H54 (cell line): ENCODE data around the gene IGF2.
"Not testable (repeated sequence)": the region's sequence is repeated elsewhere in the genome, so short reads cannot be mapped to it uniquely, and the experiment has no call there.

Experiments
- DNase-seq: peaks from one replicate; pipeline ENCODE4 v3.0.0; 2011; ENCODE audit warnings: low spot score, mixed read lengths; ENCODE audit not compliant: insufficient read length
- FAIRE-seq: peaks from 3 replicates; lab custom pipeline; 2011; peaks lifted over from hg19 to GRCh38; lab: Jason Lieb, UNC
- POLR2A ChIP-seq: IDR thresholded peaks from 2 replicates; pipeline ENCODE4 v1.6.1; 2011; ENCODE audit warnings: low read depth, mild to moderate bottlenecking, low read length

The IGF2 gene

GRCh38 chr11:2139123-2139521 is at the start of gene IGF2:
TSS of gene IGF2 (minus strand) at chr11:2139389. CDS start at chr11:2135523, 3,866 bp downstream.
- no peak for DNase-seq
- TF ChIP-seq POLR2A, result no peak
- FAIRE-seq, result no peak

- TF ChIP-seq POLR2A, result no peak
- DNase-seq (no peak), FAIRE-seq (no peak)
Observed at GRCh38 chr11:2188745-2189144, 49.6 kb upstream of the IGF2 start.

- DNase-seq (no peak), FAIRE-seq (no peak)
- TF ChIP-seq POLR2A, result no peak
Observed at GRCh38 chr11:2187280-2187707, 48.1 kb upstream of the IGF2 start.

- no peak for TF ChIP-seq POLR2A
- DNase-seq, result no peak
- FAIRE-seq, result no peak
Observed at GRCh38 chr11:2186669-2187279, 47.6 kb upstream of the IGF2 start.

GRCh38 chr11:2185324-2186085 is 46.3 kb upstream of the IGF2 start:
- FAIRE-seq, result no peak

GRCh38 chr11:2182692-2183474 is 43.7 kb upstream of the IGF2 start:
- FAIRE-seq (no peak), DNase-seq (no peak)
- TF ChIP-seq POLR2A, result no peak

More at GRCh38 chr11:2185324-2186085, 46.3 kb upstream of the IGF2 start:
- no peak for TF ChIP-seq POLR2A
- DNase-seq, result no peak

GRCh38 chr11:2182075-2182474 is 42.9 kb upstream of the IGF2 start:
- TF ChIP-seq POLR2A, result no peak
- FAIRE-seq (no peak), DNase-seq (no peak)

- DNase-seq (peak; percentile 90), FAIRE-seq (no peak)
Observed at GRCh38 chr11:2180789-2181370, 41.7 kb upstream of the IGF2 start.

GRCh38 chr11:2180347-2180746 is 41.2 kb upstream of the IGF2 start:
- DNase-seq (no peak), FAIRE-seq (no peak)
- TF ChIP-seq POLR2A, result no peak

More at GRCh38 chr11:2180789-2181370, 41.7 kb upstream of the IGF2 start:
- TF ChIP-seq POLR2A, result no peak

- no peak for DNase-seq
- FAIRE-seq, result no peak
Observed at GRCh38 chr11:2179516-2179915, 40.3 kb upstream of the IGF2 start.

GRCh38 chr11:2178906-2179494 is 39.8 kb upstream of the IGF2 start:
- DNase-seq (peak; percentile 91), FAIRE-seq (no peak)
- no peak for TF ChIP-seq POLR2A

More at GRCh38 chr11:2179516-2179915, 40.3 kb upstream of the IGF2 start:
- no peak for TF ChIP-seq POLR2A

GRCh38 chr11:2178055-2178773 is 39.0 kb upstream of the IGF2 start:
- DNase-seq, result not testable (repeated sequence)

GRCh38 chr11:2177076-2177475 is 37.9 kb upstream of the IGF2 start:
- FAIRE-seq (no peak), DNase-seq (no peak)
- TF ChIP-seq POLR2A, result no peak

More at GRCh38 chr11:2178055-2178773, 39.0 kb upstream of the IGF2 start:
- FAIRE-seq, result not testable (repeated sequence)
